GM12878 (cell line): ENCODE data around the gene PTGR2. TPM values are rescaled to one million over a fixed set of nuclear protein-coding genes. Genes with fewer than 3 reads are reported as not detected.
A peak's percentile ranks its signal among the peaks of the same experiment; 100 is the strongest.

Experiments used
- ATAC-seq: fragments of 200-7000 bp; cut with Tn5 transposase; 3 replicates; pipeline ENCODE4 v1.9.1; 2020; ENCODE audit warnings: mild to moderate bottlenecking, moderate library complexity
- BruUV-seq: library from RNA; stranded (reverse); fragments of 400-500 nt; replicated peaks from 2 replicates; lab custom pipeline; 2021; lab: Mats Ljungman, UMichigan
- CTCF ChIA-PET: fragments of 300-600 bp; sonication (Branson Sonifier 250); formaldehyde crosslinking; extraction: SDS; loops from one replicate; lab custom pipeline; 2021; ENCODE audit warnings: inconsistent platforms; lab: Yijun Ruan, JAX
- POLR2A ChIA-PET: fragments of 350-600 bp; formaldehyde crosslinking; extraction: SDS; loops from one replicate; lab custom pipeline; 2021; ENCODE audit warnings: inconsistent platforms; lab: Charles Lee
- RAD21 ChIA-PET: fragments of 300-600 bp; sonication (Branson Sonifier 250); formaldehyde crosslinking; loops from one replicate; lab custom pipeline; 2023; ENCODE audit warnings: antibody characterized with exemption; ENCODE audit not compliant: unreplicated experiment; lab: Charles Lee
- SMC1A ChIA-PET: fragments of 300-600 bp; sonication (Branson Sonifier 250); formaldehyde crosslinking; loops from one replicate; lab custom pipeline; 2023; ENCODE audit not compliant: unreplicated experiment, uncharacterized antibody; lab: Charles Lee
- DNase-seq: peaks from one replicate; pipeline ENCODE4 v3.0.0-alpha.2; 2011; ENCODE audit warnings: low read depth, low spot score
- FAIRE-seq: peaks from 3 replicates; lab custom pipeline; 2011; peaks lifted over from hg19 to GRCh38; lab: Jason Lieb, UNC
- H2AFZ ChIP-seq: 2 replicates; pipeline ENCODE4 v1.6.0; 2011; ENCODE audit warnings: low read depth, low read length, control low read depth; ENCODE audit not compliant: control insufficient read depth
- H3K27ac ChIP-seq: 2 replicates; pipeline ENCODE4 v1.5.1; 2011; ENCODE audit warnings: control low read depth; ENCODE audit not compliant: control insufficient read depth, insufficient read depth
- H3K27me3 ChIP-seq, 2 experiments: replicated peaks in 1 of 2; 2 replicates each; pipeline versions ENCODE4 v1.6.0 to v1.6.1; 2011; ENCODE audit warnings: low read length in 1 of 2; ENCODE audit not compliant: control insufficient read depth in 2 of 2, insufficient read depth in 2 of 2
- H3K36me3 ChIP-seq, 2 experiments: 2 replicates each; pipeline ENCODE4 v1.5.1; 2011; ENCODE audit warnings: low read length in 1 of 2; ENCODE audit not compliant: control insufficient read depth in 2 of 2, insufficient read depth in 2 of 2
- H3K4me1 ChIP-seq: 2 replicates; pipeline ENCODE4 v1.6.1; 2011; ENCODE audit warnings: mild to moderate bottlenecking, low read length, moderate library complexity, mixed read lengths; ENCODE audit not compliant: control insufficient read depth, insufficient read depth
- H3K4me2 ChIP-seq: 2 replicates; pipeline ENCODE4 v1.6.0; 2011; ENCODE audit warnings: control low read depth; ENCODE audit not compliant: control insufficient read depth, insufficient read depth
- H3K4me3 ChIP-seq: fragments of 200-600 bp; sonication (generic); 2 replicates; pipeline ENCODE4 v1.5.1; 2016
- H3K79me2 ChIP-seq: 2 replicates; pipeline ENCODE4 v1.6.0; 2011; ENCODE audit warnings: low read length; ENCODE audit not compliant: control insufficient read depth, insufficient read depth
- H3K9ac ChIP-seq: 2 replicates; pipeline ENCODE4 v1.8.0; 2011; ENCODE audit warnings: low read length, control low read depth, mixed read lengths; ENCODE audit not compliant: control insufficient read depth, insufficient read depth
- H3K9me3 ChIP-seq: replicated peaks from 3 replicates; pipeline ENCODE4 v1.5.1; 2011; ENCODE audit warnings: mild to moderate bottlenecking, low read length; ENCODE audit not compliant: control insufficient read depth, insufficient read depth
- H4K20me1 ChIP-seq: 2 replicates; pipeline ENCODE4 v1.6.0; 2011; ENCODE audit not compliant: control insufficient read depth, insufficient read depth
- BCL11A ChIP-seq: IDR thresholded peaks from 2 replicates; pipeline ENCODE4 v1.6.1; 2011; ENCODE audit warnings: low read depth, low read length
- DPF2 ChIP-seq: fragments of 450-650 bp; IDR thresholded peaks from 2 replicates; pipeline ENCODE4 v1.6.1; 2017; ENCODE audit warnings: mild to moderate bottlenecking
- GABPA ChIP-seq: IDR thresholded peaks from 2 replicates; pipeline ENCODE4 v1.6.1; 2014; ENCODE audit warnings: antibody characterized with exemption, low read depth, mild to moderate bottlenecking, inconsistent platforms
- HDAC2 ChIP-seq: fragments of 200-600 bp; sonication (generic); IDR thresholded peaks from 2 replicates; pipeline ENCODE4 v1.6.1; 2017
- IKZF2 ChIP-seq, 2 experiments: fragments of 450-650 bp; IDR thresholded peaks; 2 replicates each; pipeline ENCODE4 v1.6.1; 2017; ENCODE audit warnings: mild to moderate bottlenecking in 2 of 2, moderate library complexity in 2 of 2
- IRF4 ChIP-seq: IDR thresholded peaks from 2 replicates; pipeline ENCODE4 v1.6.1; 2011; ENCODE audit warnings: low read depth, low read length
- NR2C2 ChIP-seq: IDR thresholded peaks from 2 replicates; pipeline ENCODE4 v1.6.1; 2011; ENCODE audit warnings: borderline replicate concordance, low read depth; ENCODE audit not compliant: control insufficient read depth, insufficient read length
- PKNOX1 ChIP-seq: fragments of 450-650 bp; IDR thresholded peaks from 2 replicates; pipeline ENCODE4 v1.6.1; 2016; ENCODE audit warnings: mild to moderate bottlenecking
- RCOR1 ChIP-seq: conservative IDR thresholded peaks from 2 replicates; pipeline ENCODE4 v1.6.1; 2012; ENCODE audit warnings: low read depth, low read length, improper control_type of control experiment
- RUNX3 ChIP-seq: IDR thresholded peaks from 2 replicates; pipeline ENCODE4 v1.6.1; 2012; ENCODE audit warnings: low read length, inconsistent platforms
- SP1 ChIP-seq: IDR thresholded peaks from one replicate; pipeline ENCODE4 v1.6.1; 2011; ENCODE audit warnings: low read depth, low read length
- SPI1 ChIP-seq: IDR thresholded peaks from 2 replicates; pipeline ENCODE4 v1.6.1; 2011; ENCODE audit warnings: low read depth, mild to moderate bottlenecking, low read length, moderate library complexity, borderline replicate concordance; ENCODE audit not compliant: insufficient read depth
- TAF1 ChIP-seq: IDR thresholded peaks from 2 replicates; pipeline ENCODE4 v1.6.1; 2011; ENCODE audit warnings: mild to moderate bottlenecking, low read depth, low read length, borderline replicate concordance
- TCF3 ChIP-seq: IDR thresholded peaks from 2 replicates; pipeline ENCODE4 v1.6.1; 2012; ENCODE audit warnings: low read depth, mild to moderate bottlenecking, low read length, borderline replicate concordance; ENCODE audit not compliant: insufficient read depth
- YBX1 ChIP-seq: fragments of 450-650 bp; IDR thresholded peaks from 2 replicates; pipeline ENCODE4 v1.6.1; 2016; ENCODE audit warnings: antibody characterized with exemption
- WGBS: methylation state at CpG from one replicate; pipeline ENCODE4 v1.1.6; 2016; ENCODE audit warnings: low lambda C conversion rate; ENCODE audit not compliant: insufficient replicate concordance, insufficient coverage; ENCODE audit errors: missing lambda C conversion rate; 5-methylcytosine and 5-hydroxymethylcytosine counted together
- in situ Hi-C: fragments of 300-500 bp; cut with MboI; formaldehyde crosslinking; loops from 9 replicates; pipeline ENCODE4 v1.14.3; 2018; ENCODE audit warnings: mixed read lengths
- intact Hi-C: fragments of 100-400 bp; cut with micrococcal nuclease; formaldehyde crosslinking; loops from one replicate; pipeline ENCODE4 v1.14.2; 2022; ENCODE audit not compliant: unreplicated experiment
- polyA plus RNA-seq, 11 experiments: library from polyadenylated mRNA; depleted of rRNA in 4 of 11; unstranded in 6 of 11; stranded (reverse) in 5 of 11; fragments of >200 nt; fragmentation: Nextera tagmentation in 4 of 11; fragmentation: Illumina TruSeq in 1 of 11; extraction: Ambion mirVana in 4 of 11; extraction: Trizol in 1 of 11; gene quantifications; 1 replicate in 1 of 11; 2 replicates in 10 of 11; pipeline versions ENCODE4 v1.2.1 to v1.2.3, GENCODE V29; 2011 to 2016; ENCODE audit warnings: inconsistent platforms in 2 of 11, missing spikeins in 2 of 11, low read depth in 1 of 11
- total RNA-seq, 4 experiments: library from RNA; depleted of rRNA in 3 of 4; stranded (reverse); fragments of >200 nt in 3 of 4; fragmentation: Illumina TruSeq in 1 of 4; extraction: Trizol in 1 of 4; gene quantifications; 2 replicates each; pipeline versions ENCODE4 v1.2.1 to v1.2.3, GENCODE V29; 2013 to 2021

Gene PTGR2
- total and polyA plus RNA-seq, 10 of the 15 experiments (the other 5 are each of a cell fraction or from before 2014, with no cell fraction given), result 3.3 to 12.8 (median 8.4) TPM

GRCh38 chr14:73859145-73859544 lies 7.5 kb downstream of the PTGR2 start:
- intact Hi-C loops (no loop called here), in situ Hi-C loops (no loop called here)
- no peaks in the 10 kb centered on the region for H3K9me3 ChIP-seq
- no peak overlapping the region for H3K4me3 ChIP-seq
- H3K36me3 ChIP-seq, result no peaks in the 10 kb centered on the region
- no peak overlapping the region for H3K4me2 ChIP-seq
- ChIA-PET CTCF (interaction anchor here (1.8 kb wide), 1 partner anchor 131 kb away, joined by 5 read pairs; no protein-coding TSS in a partner anchor), RAD21 (no interaction called here), POLR2A (no interaction called here), SMC1A (no interaction called here)
- ATAC-seq (no peak), FAIRE-seq (peak; percentile 54), DNase-seq (no peak)
- no peaks in the 10 kb centered on the region for H3K27me3 ChIP-seq
- H3K79me2 ChIP-seq, result no peaks in the 10 kb centered on the region
- no TSS peak for BruUV-seq
- no peak overlapping the region for H3K27ac ChIP-seq
- no peaks in the 10 kb centered on the region for H3K4me1 ChIP-seq
- H3K9ac ChIP-seq, result no peak overlapping the region
- no peak overlapping the region for H2AFZ ChIP-seq
- H4K20me1 ChIP-seq, result no peaks in the 10 kb centered on the region
- TF ChIP-seq RUNX3 (no peak), IRF4 (no peak), SP1 (no peak), BCL11A (no peak), TCF3 (no peak), YBX1 (no peak), HDAC2 (no peak), GABPA (no peak), DPF2 (no peak)

- no peaks in the 10 kb centered on the region for H3K79me2 ChIP-seq
- no peaks in the 10 kb centered on the region for H3K27me3 ChIP-seq
- SMC1A ChIA-PET, result no interaction called here
- POLR2A ChIA-PET, result no interaction called here
- no peak overlapping the region for H3K9ac ChIP-seq
- RAD21 ChIA-PET, result no interaction called here
- no peak for DNase-seq
- no peak for ATAC-seq
- BruUV-seq, result no TSS peak
- H3K4me2 ChIP-seq, result no peak overlapping the region
- H3K36me3 ChIP-seq, result no peaks in the 10 kb centered on the region
- in situ Hi-C loops (no loop called here), intact Hi-C loops (loop anchor here (10.0 kb wide), 1 partner anchor 226 kb away; no protein-coding TSS in a partner anchor)
- no peaks in the 10 kb centered on the region for H3K9me3 ChIP-seq
- no peaks in the 10 kb centered on the region for H3K4me1 ChIP-seq
- CTCF ChIA-PET, result no interaction called here
- no peak overlapping the region for H2AFZ ChIP-seq
- no peak overlapping the region for H3K27ac ChIP-seq
- no peak for FAIRE-seq
- 97% methylated on average over 5 of the region's 5 CpGs for WGBS
- no peak overlapping the region for H3K4me3 ChIP-seq
- H4K20me1 ChIP-seq, result no peaks in the 10 kb centered on the region
- TF ChIP-seq SPI1, result no peak
- TF ChIP-seq RCOR1, result no peak
- TF ChIP-seq IKZF2 (IDR thresholded peaks at IDR 0.05), result no peak
- TF ChIP-seq PKNOX1, result no peak
- no peak for TF ChIP-seq NR2C2
- no peak for TF ChIP-seq TAF1
Measured at GRCh38 chr14:73861073-73861472, 9.4 kb downstream of the PTGR2 start.
